Left ventricle myocardium inferior (tissue), 1 donor: ENCODE measurements around the gene SHH. TPM values are rescaled to one million over a fixed set of nuclear protein-coding genes. Genes with fewer than 3 reads are reported as not detected.

Experiments
- DNase-seq: peaks from one replicate; pipeline ENCODE4 v3.0.0-alpha.2; 2020
- H3K27ac ChIP-seq: fragments of 200-600 bp; replicated peaks from 2 replicates; pipeline ENCODE4 v1.8.0; 2021
- H3K27me3 ChIP-seq: fragments of 200-600 bp; 2 replicates; pipeline ENCODE4 v1.8.0; 2021; ENCODE audit warnings: low read depth
- H3K36me3 ChIP-seq: fragments of 200-600 bp; 2 replicates; pipeline ENCODE4 v1.8.0; 2021
- H3K4me1 ChIP-seq: fragments of 200-600 bp; 2 replicates; pipeline ENCODE4 v1.8.0; 2021
- H3K4me3 ChIP-seq: fragments of 200-600 bp; 2 replicates; pipeline ENCODE4 v1.8.0; 2021; ENCODE audit warnings: mild to moderate bottlenecking, moderate library complexity
- H3K9me3 ChIP-seq: fragments of 200-600 bp; replicated peaks from 2 replicates; pipeline ENCODE4 v1.8.0; 2021
- CTCF ChIP-seq: fragments of 200-600 bp; IDR thresholded peaks from 2 replicates; pipeline ENCODE4 v1.8.0; 2021; ENCODE audit warnings: antibody characterized with exemption, mild to moderate bottlenecking, borderline replicate concordance
- intact Hi-C: fragments of 100-400 bp; cut with micrococcal nuclease; formaldehyde crosslinking; loops from one replicate; pipeline ENCODE4 v1.11.0; 2022
- total RNA-seq: library from RNA; stranded (reverse); fragmentation: NEBNext Ultra II Directional; extraction: Animal tissue kit (Norgen Biotek cat#: 25700); gene quantifications from one replicate; pipeline ENCODE4 v1.2.1, GENCODE V29; 2021
- donor health status: DM: no; HTN: yes; CAD: no; lungs with severe emphysema.

The SHH gene
- total RNA-seq, 1 donor from 2014 or later: not detected

GRCh38 chr7:155850001-155850436, 37.8 kb upstream of the SHH start:
- Histone ChIP-seq H3K27me3 (peaks cover 68% of the 10 kb centered on the region), H3K9me3 (peaks cover 18% of the 10 kb centered on the region), H3K4me3 (no peak overlapping the region), H3K27ac (no peak overlapping the region), H3K4me1 (no peaks in the 10 kb centered on the region), H3K36me3 (no peaks in the 10 kb centered on the region)
- intact Hi-C loops: no loop called here
- no peak for DNase-seq
- TF ChIP-seq CTCF: no peak

- DNase-seq: no peak
- H3K27me3 ChIP-seq: peaks cover 79% of the 10 kb centered on the region
- peaks cover 8% of the 10 kb centered on the region for H3K9me3 ChIP-seq
- no peak overlapping the region for H3K27ac ChIP-seq
- H3K4me3 ChIP-seq: no peak overlapping the region
- no peaks in the 10 kb centered on the region for H3K36me3 ChIP-seq
- H3K4me1 ChIP-seq: no peaks in the 10 kb centered on the region
- TF ChIP-seq CTCF: no peak
- intact Hi-C loops: no loop called here
These were observed 36.7 kb upstream of the SHH start for GRCh38 chr7:155848691-155849669.

DNA sequence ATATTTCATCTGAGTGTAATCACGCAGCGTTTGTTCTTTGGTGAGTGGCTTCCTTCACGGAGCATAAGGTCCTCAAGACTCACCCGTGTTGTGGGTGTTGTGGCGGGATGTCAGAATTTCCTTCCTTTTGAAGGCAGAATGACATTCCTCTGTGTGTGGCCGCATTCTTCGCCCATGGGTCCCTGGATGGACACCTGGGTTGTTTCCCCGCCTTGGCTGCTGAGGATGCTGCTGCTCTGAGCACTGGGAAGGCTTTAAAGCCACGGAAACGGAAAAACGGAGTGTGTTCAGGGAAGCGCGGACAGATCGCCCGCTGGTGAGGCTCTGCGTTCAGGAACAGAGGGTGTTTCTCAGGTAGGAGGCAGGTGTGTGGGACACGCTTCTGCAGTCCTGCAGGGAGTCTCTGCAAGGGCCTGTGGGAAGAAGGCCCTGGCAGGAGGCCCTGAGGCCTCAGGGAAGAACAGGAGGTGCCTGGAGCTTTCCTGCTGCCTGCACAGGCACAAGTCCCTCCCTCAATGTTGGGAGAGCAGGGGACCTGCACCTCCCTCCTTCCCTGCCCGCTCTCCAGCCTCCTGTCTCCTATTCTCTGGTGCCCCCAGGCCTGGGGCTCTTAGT, 35.7 kb upstream of the SHH start:
- no peak for TF ChIP-seq CTCF
- intact Hi-C loops: no loop called here
- H3K27me3 ChIP-seq: peaks cover 87% of the 10 kb centered on the region

DNA sequence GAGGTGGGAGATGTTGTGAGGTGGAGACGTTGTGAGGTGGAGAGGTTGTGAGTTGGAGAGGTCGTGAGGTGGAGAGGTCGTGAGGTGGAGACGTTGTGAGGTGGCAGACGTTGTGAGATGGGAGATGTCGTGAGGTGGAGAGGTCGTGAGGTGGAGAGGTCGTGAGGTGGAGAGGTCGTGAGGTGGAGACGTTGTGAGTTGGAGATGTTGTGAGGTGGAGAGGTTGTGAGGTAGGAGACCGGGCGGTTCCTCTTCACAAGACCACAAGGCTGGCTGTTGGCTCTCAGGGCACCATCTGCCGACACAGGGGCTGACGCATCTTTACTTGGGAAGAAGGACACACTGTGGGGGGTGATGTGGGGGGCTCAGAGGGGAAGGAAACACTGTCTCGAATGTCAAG, 34.7 kb upstream of the SHH start:
- DNase-seq: no peak
- H3K4me1 ChIP-seq: no peaks in the 10 kb centered on the region
- H3K4me3 ChIP-seq: no peak overlapping the region
- H3K36me3 ChIP-seq: no peaks in the 10 kb centered on the region
- no peaks in the 10 kb centered on the region for H3K9me3 ChIP-seq
- peaks cover 89% of the 10 kb centered on the region for H3K27me3 ChIP-seq
- TF ChIP-seq CTCF: no peak
- no peak overlapping the region for H3K27ac ChIP-seq
- intact Hi-C loops: no loop called here

More for the DNA sequence above, 35.7 kb upstream of the SHH start:
- Histone ChIP-seq H3K9me3 (no peaks in the 10 kb centered on the region), H3K4me1 (no peaks in the 10 kb centered on the region), H3K27ac (no peak overlapping the region), H3K36me3 (no peaks in the 10 kb centered on the region), H3K4me3 (no peak overlapping the region)
- no peak for DNase-seq

DNA sequence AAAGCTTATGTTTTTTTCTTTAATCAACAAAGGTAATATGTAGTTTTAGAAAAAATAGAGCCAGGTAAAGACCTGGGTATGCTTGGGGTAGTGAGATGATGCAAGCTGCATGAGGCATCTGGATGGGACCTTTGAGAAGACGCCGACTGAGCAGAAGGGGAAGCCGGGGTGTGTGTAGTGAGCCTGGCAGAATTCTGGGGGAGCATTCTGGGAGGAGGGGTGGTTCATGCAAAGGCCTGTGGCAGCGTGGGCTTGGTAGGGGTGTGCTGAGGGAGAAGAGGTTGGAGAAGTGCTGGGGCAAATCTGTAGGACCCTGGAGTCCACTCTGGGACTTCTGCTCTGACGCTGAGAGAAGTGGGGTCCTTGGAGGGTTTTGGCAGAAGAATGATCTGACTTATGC, 33.9 kb upstream of the SHH start:
- Histone ChIP-seq H3K36me3 (no peaks in the 10 kb centered on the region), H3K4me3 (no peak overlapping the region), H3K27ac (no peak overlapping the region), H3K9me3 (no peaks in the 10 kb centered on the region), H3K4me1 (no peaks in the 10 kb centered on the region), H3K27me3 (peaks cover 89% of the 10 kb centered on the region)
- intact Hi-C loops: no loop called here
- no peak for DNase-seq
- no peak for TF ChIP-seq CTCF
